ENCODE results near the gene WDPCP.

Gene WDPCP

GRCh38 chr2:63118821-63119220 is 469.5 kb downstream of the WDPCP start:
- no peak for DNase-seq (ENCODE audit: low read depth)
- H3K4me3 ChIP-seq (ENCODE audit: control insufficient read depth, low read depth, low read length), result no peak overlapping the region
- no peak for TF ChIP-seq CTCF (IDR thresholded peaks at IDR 0.05; ENCODE audit: control insufficient read depth, insufficient read depth, low read depth, low read length, missing control alignments)

- no peak overlapping the region for H3K4me3 ChIP-seq (ENCODE audit: control insufficient read depth, low read depth, low read length)
- TF ChIP-seq CTCF (IDR thresholded peaks at IDR 0.05; ENCODE audit: control insufficient read depth, insufficient read depth, low read depth, low read length, missing control alignments), result no peak
- DNase-seq (ENCODE audit: low read depth), result no peak
Measured at GRCh38 chr2:63104482-63104881, 483.8 kb downstream of the WDPCP start.

GRCh38 chr2:63101954-63102353 is 486.3 kb downstream of the WDPCP start:
- TF ChIP-seq CTCF (IDR thresholded peaks at IDR 0.05; ENCODE audit: control insufficient read depth, insufficient read depth, low read depth, low read length, missing control alignments), result no peak
- H3K4me3 ChIP-seq (ENCODE audit: control insufficient read depth, low read depth, low read length), result no peak overlapping the region
- no peak for DNase-seq (ENCODE audit: low read depth)

GRCh38 chr2:63099032-63099431 is 489.2 kb downstream of the WDPCP start:
- TF ChIP-seq CTCF (IDR thresholded peaks at IDR 0.05; ENCODE audit: control insufficient read depth, insufficient read depth, low read depth, low read length, missing control alignments), result no peak
- H3K4me3 ChIP-seq (ENCODE audit: control insufficient read depth, low read depth, low read length), result no peak overlapping the region

GRCh38 chr2:63096491-63096890 is 491.8 kb downstream of the WDPCP start:
- TF ChIP-seq CTCF (IDR thresholded peaks at IDR 0.05; ENCODE audit: control insufficient read depth, insufficient read depth, low read depth, low read length, missing control alignments), result no peak
- no peak for DNase-seq (ENCODE audit: low read depth)

More at GRCh38 chr2:63099032-63099431, 489.2 kb downstream of the WDPCP start:
- no peak for DNase-seq (ENCODE audit: low read depth)

GRCh38 chr2:63093502-63093901 is 494.8 kb downstream of the WDPCP start:
- no peak for DNase-seq (ENCODE audit: low read depth)
- no peak for TF ChIP-seq CTCF (IDR thresholded peaks at IDR 0.05; ENCODE audit: control insufficient read depth, insufficient read depth, low read depth, low read length, missing control alignments)
- no peak overlapping the region for H3K4me3 ChIP-seq (ENCODE audit: control insufficient read depth, low read depth, low read length)

More at GRCh38 chr2:63096491-63096890, 491.8 kb downstream of the WDPCP start:
- no peak overlapping the region for H3K4me3 ChIP-seq (ENCODE audit: control insufficient read depth, low read depth, low read length)

GRCh38 chr2:63092857-63093256 is 495.4 kb downstream of the WDPCP start:
- no peak for TF ChIP-seq CTCF (IDR thresholded peaks at IDR 0.05; ENCODE audit: control insufficient read depth, insufficient read depth, low read depth, low read length, missing control alignments)
- DNase-seq (ENCODE audit: low read depth), result no peak
- no peak overlapping the region for H3K4me3 ChIP-seq (ENCODE audit: control insufficient read depth, low read depth, low read length)
